AG08396 (cell line): Measurements from ENCODE around the gene FMO2.

Experiments
- DNase-seq: peaks from one replicate; pipeline ENCODE4 v3.0.0; 2012; ENCODE audit warnings: low spot score, mixed read lengths

The FMO2 gene, protein sequence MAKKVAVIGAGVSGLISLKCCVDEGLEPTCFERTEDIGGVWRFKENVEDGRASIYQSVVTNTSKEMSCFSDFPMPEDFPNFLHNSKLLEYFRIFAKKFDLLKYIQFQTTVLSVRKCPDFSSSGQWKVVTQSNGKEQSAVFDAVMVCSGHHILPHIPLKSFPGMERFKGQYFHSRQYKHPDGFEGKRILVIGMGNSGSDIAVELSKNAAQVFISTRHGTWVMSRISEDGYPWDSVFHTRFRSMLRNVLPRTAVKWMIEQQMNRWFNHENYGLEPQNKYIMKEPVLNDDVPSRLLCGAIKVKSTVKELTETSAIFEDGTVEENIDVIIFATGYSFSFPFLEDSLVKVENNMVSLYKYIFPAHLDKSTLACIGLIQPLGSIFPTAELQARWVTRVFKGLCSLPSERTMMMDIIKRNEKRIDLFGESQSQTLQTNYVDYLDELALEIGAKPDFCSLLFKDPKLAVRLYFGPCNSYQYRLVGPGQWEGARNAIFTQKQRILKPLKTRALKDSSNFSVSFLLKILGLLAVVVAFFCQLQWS

DNA sequence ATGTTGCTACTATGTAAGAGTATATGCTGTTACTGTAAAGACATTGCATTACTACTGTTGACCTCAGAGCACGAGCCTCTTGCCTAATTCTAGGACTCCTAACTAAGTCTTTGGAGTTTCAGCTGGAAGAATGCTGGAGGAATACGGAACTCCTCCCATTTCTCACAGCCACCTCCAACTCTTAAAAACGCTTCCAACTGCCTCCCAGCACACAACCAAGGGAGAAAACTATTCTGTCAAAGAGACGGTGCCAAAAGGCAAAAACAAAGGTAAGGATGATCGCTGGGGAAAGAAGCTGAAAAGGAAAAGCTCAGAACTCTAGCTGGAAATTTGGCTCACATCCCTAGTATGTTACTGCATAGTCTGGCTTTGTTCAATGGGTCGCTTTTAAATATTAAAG is at the start of gene FMO2:
TSS of gene FMO2 (plus strand) at position 210 of the 400 bp plus-strand sequence. CDS start 414 bp downstream, outside the sequence.
- no peak for DNase-seq

DNA sequence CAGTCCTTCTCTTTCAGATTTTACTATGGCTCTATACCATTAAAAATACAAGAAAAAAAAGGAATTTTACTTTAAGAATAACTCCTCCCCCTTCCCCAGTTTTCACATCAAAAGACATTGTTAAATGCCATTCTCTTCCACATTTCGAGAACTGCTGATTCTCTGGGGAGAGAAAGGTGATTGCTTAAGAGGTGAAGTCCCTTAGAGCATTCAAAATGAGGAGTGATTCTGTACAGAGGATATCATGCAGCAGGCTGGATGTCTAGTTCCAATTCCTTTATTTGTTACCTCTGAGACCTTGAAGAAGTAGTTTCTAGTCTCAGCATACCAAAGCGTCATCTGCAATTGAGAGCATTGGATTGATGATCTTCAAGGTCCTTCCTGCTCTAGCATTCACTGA is 47.5 kb upstream of the FMO2 start:
- no peak for DNase-seq

DNA sequence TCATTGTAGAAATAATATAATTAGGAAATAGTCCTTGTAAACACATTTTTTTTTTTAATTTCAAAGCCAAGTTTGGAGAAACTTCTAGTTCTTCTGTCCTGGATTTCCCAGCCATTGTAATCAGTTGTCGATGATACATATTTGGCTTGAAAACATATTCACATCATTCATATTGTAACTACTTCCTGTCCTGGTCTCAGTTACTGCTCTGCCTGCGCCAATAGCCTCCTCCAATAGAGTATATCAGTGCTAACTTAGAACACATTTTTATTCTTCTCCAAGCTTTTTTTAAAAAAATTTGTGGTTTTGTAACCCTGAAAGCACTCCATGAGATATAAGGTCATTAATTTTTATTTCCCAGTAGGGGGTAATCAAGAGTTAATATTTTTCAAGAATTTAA is 46.1 kb upstream of the FMO2 start:
- DNase-seq: no peak

DNA sequence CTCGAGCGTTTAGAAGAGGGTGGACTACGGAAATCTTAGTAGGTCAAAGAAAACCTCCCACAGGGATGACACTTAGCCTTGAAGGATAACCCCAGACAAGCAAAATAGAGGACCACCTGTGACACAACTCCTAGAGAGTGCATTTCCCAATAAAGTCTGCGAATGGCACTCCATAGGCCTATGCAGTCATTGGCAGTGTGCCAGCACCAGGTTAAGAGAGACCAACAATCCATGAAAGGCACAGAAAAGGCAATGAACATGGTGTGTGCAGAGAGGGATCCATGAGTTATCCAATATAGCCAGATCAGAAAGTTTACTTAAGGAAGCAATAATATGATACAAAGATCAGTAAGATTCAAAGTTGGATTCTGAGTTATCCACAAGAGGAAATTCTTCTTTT is 45.2 kb upstream of the FMO2 start:
- no peak for DNase-seq

DNA sequence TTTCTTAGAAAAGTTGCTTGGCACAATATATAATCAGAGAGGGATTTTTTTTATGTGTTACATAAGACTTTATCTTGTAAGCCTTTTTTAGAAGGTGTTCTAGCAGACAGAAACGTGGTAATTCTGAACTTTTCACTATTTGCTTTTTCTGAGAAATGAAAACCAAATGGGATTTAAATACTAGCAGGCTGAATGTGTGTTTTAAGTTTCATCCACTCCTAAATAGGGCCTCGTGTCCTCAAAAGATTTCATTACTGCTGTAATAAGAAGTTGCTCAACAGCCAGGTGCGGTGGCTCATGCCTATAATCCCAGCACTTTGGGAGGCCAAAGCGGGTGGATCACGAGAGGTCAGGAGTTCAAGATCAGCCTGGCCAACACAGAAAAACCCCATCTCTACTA is 44.7 kb upstream of the FMO2 start:
- DNase-seq: no peak

DNA sequence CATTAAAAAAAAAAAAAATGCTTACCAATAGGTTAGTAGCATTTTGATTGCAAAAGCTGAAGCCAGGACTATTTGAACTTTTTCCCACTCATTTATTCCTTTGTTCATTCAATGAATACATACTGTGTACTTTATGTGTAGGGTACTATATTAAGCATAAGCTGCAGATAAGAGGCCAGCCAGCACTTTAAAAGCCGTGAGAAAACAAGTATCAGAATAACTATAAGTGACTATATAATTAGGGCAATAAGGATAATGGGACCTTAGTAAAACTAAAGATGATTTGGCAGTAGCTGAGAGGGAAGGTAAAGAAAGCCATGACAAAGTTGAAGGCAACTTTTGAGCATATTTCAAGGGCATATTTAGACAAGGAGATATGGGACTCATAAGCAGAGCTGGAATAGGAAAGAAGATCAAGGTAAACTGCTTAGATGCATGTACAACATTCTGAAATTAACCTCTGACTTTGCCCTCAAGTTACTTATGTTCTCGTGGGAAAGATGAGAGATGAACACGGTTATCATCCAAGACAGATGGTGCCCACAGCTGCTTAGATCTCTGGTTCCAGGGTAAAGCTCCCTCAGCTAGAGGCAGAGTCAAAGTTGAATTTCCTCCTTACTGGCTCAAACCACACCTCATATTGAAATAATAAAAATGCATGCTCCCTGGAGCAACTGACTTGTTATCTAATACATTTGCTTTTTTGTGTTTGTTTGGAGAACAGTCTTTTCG is 44.0 kb upstream of the FMO2 start:
- DNase-seq: no peak

DNA sequence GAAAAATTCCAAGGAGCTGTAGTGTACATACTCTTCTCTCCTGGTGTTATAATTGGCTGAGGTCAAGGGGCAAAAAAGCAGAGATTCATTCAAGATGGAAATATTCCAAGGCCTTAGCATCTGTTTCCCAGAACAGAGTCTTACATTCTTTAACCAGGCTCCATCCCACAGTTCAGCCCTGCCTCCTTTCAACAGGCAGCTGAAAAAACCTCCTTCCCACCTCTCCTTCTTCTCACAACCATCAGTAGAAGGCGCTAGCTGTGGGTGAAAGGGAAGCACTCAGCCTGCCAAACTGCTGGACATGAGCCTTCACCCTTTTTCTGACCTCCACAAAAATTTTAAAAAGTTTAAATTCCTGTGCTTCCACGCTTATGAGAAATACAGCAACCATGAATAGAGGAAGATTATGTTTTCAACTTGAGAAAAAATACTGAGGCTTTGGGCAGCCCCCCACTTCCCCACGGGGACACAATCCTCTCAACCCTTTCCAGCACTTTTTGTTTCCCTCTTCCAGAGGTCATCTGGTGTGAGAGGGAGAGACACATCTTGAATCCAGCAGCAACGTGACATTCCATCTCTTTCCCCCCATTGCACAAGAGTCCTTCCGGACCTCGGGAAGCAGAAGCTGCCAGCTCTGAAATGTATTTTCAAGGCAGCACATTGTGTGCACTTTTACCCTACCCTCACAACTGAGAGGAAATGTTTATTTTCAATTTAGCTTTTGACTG is 43.2 kb upstream of the FMO2 start:
- peak; percentile 62 for DNase-seq

DNA sequence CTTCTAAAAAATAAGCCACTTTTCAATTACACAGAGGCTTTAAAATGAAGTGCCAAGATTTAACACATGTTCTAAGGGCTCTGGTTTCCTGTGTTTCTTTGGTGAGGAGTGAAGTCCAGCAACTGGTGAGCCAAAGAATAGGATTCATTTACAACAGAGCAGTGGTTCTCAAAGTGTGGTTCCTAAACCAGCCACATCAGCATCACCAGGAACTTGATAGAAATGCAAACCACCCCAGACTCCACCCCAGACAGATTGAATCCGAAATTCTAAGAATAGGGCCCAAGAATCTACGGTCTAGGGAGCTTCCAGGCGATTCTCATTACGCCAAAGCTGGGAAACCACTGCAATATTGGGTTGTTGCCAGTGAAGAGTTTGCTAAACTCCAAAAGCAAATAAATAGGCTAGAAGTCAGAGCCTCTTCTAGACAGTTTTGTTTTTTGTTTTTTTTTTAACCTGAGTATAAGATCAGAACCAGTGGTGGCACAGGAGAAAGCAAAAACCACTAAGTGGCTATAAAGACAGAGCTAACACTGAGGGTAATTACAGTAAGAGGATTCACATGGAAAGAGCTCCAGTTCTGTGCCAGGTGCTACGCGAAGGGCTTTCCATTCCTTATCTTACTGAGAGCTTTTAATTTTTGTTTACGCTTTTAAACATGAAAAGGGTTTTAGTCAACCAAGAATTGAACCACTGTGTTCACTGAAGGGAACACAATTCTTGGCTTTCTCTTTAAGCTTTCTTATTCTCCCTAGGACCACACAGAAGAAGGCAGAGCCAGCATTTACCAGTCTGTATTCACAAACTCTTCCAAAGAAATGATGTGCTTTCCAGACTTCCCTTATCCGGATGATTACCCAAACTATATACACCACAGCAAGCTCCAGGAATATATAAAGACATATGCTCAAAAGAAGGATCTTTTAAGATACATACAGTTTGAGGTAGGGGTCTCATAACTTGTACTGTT is 42.4 kb upstream of the FMO2 start:
- peak; percentile 23 for DNase-seq

DNA sequence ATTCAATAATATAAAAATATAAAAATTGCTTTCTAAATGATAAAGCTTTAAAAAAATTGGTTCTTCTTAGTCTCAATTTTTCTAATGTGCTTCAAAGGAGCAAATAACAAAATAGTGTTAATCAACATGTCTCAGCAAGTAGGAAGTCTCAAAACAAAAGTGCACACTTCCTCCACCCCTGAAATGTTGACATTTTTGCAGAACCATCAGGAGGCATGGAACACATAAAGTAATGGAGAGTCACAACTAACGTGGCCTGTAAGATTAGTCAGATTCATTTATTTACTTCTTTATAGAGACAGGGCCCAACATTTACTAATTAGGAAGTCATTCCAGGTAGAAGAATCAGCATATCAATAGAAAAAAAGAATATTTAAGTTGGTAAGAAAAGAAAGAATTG is 34.9 kb upstream of the FMO2 start:
- no peak for DNase-seq

DNA sequence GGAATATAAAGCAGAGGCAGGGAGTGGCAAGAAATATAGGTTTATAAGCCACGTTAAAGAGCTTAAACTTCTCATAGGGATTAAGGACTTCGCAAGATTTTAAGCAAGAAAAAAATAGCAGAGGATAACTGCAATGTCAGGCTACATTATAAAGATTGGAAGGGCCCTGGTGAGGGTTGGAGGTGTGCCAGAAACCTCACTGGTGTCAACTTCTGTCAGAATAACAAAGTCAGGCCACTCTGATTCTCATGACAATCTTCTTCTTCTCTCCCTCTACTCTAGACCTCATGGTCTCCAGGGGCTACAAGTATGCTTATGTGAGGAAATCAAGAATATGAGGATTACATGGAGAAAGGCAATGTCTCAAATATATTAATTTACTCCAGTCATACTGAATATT is 32.6 kb upstream of the FMO2 start:
- no peak for DNase-seq

DNA sequence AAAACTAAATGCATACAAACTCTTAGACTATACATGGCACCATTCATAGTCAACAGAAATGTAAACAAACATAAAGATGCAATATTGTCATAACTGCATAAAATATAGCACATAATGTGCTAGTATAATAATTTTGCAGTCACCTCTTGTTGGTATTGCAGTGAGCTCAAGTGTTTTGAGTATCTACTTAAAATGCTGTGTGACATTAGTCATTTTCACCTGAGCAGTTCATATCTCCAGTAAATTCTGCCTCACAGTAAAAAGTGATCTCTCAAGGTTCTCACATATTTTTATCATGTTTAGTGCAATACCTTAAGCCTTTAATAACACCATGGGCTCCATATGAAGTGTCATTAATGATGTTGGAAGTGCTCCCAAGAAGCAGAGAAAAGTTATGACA is 29.6 kb upstream of the FMO2 start:
- DNase-seq: no peak

DNA sequence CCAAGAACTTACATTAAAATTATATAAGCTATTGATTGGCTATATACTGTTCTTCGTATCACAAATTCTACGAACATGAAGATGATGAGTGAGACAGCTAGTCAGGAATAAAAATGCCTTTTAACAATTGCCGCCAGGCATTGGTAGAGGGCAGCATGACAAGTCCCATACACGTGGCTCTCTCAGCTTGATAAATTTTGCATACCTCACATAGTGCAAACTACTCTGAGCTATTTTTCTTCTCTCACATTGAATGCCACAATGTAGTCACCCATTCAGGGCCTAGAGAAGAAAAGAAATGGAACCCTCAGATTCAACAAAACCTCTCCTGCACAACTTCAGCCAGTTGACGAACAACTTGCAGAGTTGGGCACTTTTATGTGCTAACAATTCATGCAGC is 27.0 kb upstream of the FMO2 start:
- no peak for DNase-seq

DNA sequence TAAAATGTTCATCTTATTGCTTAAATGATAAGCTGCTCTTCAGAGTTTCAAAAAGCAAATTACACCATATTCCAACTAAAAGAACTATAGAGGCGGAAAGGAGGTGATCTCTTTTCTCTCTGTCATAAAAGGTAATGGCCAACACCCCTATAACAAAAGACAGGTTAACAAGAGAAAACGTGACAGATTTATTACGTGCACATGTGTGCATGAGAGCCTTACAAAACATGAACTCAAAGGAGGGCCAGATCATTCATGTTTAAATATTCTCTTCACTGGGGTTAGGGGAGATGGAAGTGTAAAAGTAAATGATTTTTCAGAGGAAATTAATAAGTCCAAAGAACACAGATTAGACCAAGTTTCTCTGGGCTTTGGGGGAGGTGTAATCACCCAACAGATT is 26.5 kb upstream of the FMO2 start:
- DNase-seq: no peak

DNA sequence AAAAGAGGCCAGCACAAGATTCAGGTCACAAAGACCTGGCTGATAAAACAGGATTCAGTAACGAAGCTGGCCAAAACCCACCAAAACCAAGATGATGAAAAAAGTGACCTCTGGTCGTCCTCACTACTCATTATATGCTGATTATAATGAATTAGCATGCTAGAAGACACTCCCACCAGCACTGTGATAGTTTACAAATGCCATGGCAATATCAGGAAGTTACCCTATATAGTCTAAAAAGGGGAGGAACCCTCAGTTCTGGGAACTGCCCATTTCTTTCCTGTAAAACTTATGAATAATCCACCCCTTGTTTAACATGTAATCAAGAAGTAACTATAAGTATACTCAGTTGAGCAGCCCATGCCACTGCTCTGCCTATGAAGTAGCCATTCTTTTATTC is 26.0 kb upstream of the FMO2 start:
- no peak for DNase-seq

DNA sequence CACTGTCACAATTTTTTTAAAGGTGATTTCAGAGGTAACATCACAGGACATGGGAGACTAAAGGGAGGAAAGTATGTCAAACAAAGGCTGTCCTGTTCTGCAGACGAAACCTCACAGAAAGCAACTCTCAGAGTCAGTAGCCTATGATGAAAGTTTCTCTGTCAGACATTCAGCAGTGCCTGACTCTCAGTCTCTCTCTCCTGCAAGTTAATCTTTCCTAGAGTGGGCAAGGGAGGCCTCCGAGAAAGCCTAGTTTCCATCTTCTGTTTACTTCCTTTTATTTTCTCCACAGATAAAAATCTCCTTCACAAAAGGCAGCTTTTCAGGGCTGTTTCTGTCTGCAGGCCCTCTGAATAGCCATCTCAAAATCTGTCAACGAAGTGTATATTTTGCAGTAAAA is 24.9 kb upstream of the FMO2 start:
- no peak for DNase-seq

DNA sequence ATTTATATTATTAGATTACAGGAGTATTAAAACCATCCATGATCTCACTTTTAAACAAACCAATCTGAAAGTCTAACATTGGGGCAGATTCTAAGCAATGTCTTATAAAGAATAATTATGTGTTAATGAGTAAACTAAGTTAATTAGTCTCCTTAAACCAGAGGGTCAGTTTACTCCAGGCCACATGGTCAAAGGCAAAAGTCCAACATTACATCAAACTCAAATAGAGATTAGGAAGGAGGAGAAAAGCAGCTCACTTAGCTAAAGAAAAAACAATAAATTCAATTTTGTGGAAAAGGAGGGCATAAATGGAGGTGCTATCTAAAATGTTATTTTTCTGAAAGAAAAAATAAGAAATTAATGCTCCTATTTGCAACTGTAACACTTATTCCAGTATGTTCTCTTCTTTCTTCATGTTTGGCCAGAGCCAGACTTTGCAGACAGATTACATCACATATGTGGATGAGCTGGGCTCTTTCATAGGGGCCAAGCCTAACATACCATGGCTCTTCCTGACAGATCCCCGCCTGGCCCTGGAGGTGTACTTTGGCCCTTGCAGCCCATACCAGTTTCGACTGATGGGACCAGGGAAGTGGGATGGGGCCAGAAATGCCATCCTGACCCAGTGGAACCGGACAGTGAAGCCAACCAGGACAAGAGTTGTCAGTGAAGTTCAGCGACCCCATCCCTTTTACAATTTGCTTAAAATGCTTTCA is 24.3 kb upstream of the FMO2 start:
- DNase-seq: no peak

DNA sequence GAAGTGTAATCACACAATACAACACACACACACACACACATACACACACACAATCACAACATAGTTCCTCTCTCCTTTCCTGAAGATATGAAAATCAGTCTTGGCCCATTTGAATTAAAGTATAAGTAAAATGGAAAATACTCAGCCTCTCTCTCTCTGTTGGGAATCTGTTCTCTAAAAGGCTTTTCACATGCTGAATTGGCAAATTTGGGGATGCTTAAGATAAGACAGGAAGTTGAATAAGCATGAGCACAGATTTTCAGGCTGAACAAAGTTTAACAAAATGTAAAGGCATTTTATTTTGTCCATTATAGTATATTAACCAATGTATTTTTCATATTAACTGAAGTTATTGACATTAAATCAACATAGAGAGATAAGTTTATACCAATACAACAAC is 23.7 kb upstream of the FMO2 start:
- no peak for DNase-seq

DNA sequence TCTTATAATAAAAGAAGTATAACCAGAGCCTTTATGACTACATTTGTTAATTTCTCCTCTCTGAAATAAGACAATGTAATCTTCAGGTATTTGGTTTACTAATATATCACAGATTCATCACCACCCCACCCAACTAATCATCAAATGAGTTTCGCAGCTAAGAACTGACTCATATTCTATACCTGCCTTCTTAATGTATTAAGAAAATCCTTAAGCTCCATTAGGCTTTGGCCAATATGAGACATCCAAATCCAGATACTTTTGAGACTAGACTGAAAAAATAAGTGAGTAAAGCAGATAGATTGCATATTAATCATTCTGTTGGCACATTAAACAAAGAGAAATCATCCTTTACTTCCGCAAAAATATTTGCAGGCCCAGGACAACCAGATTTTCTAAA is 18.7 kb upstream of the FMO2 start:
- DNase-seq: no peak

DNA sequence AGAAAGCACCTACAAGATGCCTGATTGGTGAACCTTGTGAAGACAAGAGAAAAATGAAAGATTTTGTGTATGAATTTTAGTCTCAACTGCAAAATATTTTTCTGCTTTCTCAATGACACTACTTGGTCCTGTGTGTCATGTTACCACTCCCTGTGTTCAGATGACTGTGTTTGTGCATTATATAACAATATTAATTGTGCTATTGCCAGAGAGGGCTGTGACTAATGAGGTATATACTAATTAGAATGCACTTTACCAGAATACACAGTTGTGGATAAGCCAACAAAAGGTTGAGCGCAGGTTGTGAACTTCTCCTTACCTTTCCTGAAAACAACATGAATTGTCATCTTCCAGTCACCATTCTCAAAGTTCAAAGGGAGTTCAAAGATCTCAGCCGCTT is 17.3 kb upstream of the FMO2 start:
- DNase-seq: no peak

DNA sequence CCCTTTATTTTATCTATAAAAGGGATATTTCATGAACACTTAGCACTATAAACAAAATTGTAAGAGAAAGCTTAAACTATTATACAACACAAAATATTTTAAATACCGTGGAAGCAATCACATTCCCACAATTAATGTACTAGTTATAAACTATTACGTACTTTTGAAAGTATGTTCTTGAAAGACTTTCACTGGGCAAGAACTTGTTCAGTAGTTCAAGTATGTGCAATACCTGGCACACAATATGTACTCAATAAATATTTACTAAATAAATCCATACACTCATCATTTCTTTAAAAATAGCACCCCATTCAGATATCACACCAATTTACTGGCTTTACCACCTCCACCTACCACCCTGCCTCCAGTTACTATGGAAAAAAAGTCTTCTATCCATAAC is 12.6 kb upstream of the FMO2 start:
- peak; percentile 24 for DNase-seq

DNA sequence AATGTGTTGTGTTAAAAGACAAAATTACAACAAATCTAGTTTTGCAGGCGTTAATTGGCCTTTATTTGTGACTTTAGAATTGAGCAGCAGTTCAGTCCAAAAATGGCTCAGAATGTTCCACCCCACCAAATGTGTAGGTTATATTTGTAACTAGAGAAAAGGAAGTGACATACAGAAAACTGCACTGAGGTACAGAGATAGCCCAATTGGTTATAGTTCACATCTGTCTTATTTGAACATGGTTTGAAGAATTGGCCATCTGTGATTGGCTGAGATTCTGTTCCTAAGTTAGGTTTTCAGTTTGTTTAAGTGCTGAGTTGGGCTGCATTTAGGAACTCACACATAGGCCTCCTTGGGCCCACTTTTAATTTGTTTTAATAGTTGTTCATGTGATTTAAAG is 12.0 kb upstream of the FMO2 start:
- no peak for DNase-seq
